GM18909 (cell line): ENCODE measurements around the gene REELD1.
A peak's percentile ranks its signal among the peaks of the same experiment; 100 is the strongest.

Source experiments
- ATAC-seq: cut with Tn5 transposase; IDR thresholded peaks from one replicate; pipeline ENCODE4 v1.9.1; 2021; ENCODE audit warnings: mild to moderate bottlenecking; ENCODE audit not compliant: unreplicated experiment, poor library complexity

The REELD1 gene

GRCh38 chr4:146261041-146261440 is 46.7 kb downstream of the REELD1 start:
- no peak for ATAC-seq

- no peak for ATAC-seq
Observed at GRCh38 chr4:146263793-146264192, 49.5 kb downstream of the REELD1 start.

- no peak for ATAC-seq
Observed at GRCh38 chr4:146265950-146266490, 51.7 kb downstream of the REELD1 start.

GRCh38 chr4:146267826-146268225 is 53.5 kb downstream of the REELD1 start:
- no peak for ATAC-seq

DNA sequence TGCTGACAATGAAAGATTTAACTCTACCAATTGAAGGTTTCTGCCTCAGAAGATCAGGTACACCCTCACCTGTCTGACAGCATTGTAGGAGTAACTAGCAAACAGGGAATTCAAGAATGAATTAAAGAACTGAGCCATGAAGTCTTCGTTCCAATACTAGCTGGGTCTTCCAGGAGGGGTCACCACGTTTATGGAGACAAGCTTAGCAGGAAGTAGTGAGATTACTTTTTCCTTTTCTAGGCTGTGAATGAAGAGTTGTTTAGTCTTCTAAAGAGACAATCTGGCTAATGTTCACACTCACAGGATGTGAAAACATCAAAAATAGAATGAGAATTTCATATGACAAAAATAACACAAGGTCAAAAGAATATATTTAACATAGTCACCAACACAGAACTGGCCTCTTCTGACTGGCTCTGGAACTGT is 54.9 kb downstream of the REELD1 start:
- peak; percentile 56 for ATAC-seq

DNA sequence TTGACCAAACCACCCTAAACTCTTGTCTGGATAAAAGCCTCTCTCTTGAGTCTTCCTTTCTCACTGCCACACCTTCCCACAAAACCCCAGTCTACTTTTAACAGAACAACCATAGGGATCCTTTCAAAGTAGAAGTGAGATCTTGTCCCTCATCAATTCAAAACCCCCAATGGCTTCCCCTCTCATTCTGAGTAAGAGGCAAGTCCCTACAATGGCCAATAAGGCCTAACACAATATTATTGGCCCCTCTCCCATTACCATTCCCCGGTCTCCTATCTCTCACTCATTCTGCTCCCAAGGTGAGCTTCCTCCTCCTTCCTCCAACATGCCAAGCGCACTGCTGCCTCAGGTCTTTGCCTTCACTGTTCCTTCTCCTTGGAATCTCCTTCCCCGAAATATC is 57.1 kb downstream of the REELD1 start:
- ATAC-seq = no peak

DNA sequence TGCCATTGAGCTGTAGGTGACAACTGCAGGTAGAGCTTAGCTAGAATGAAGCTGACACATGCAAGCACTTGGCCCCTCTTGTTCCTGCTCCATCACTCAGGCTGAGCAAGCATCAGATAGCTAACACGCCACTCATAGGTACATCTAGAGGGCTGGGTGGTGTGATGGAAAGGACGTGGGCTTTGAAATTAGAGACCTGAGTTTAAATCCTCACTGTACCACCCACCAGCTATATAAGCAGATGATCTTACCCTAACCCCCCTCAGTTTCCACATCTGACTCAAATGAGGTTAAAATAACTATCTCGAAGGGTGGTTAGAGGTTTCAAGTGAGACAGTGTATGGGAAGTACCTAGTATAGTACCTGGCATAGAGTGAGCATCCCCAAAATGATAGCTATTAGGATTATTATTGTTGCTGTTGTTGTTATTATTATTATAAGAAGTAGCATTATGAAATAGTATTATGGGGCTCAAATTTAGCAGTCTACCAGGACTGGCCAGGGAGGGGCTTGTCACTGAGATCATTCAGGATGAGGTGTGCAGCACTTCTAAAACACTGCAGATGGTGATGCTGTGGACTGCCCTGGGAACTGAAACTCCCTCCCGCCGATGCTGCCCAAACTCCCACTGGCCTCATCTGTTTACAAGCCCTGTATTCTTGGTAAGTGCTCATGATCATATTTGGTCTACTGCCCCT is 59.0 kb downstream of the REELD1 start:
- peak; percentile 75 for ATAC-seq

GRCh38 chr4:146274774-146275173 is 60.4 kb downstream of the REELD1 start:
- no peak for ATAC-seq

- ATAC-seq = no peak
Observed at GRCh38 chr4:146275370-146275769, 61.0 kb downstream of the REELD1 start.

DNA sequence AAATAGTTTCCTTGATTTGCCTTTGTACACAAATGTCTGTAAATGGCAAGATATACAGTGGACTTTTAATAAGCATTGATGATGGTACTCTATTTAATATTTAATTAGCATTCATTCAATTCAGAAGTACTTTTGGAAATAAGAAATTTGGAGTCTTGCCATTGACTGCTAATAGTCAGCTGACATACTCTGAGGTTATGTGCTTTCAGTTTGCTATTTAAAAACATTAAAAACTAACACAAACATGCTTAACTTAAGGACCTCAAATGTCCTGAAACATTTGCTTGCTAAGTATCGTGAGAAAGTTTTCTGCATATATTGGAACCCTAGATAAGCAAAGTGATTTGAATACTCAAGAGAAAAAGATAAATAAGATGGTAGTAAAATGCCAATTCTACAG is 64.6 kb downstream of the REELD1 start:
- no peak for ATAC-seq
